Neuronal stem cell (in vitro differentiated cells): Measurements from ENCODE around the gene PRR14.

ENCODE experiments used
- DNase-seq: peaks from one replicate; pipeline ENCODE4 v3.0.0-alpha.2; 2013; ENCODE audit warnings: low spot score
- H2AFZ ChIP-seq: one replicate; pipeline ENCODE4 v1.6.1; 2013; ENCODE audit warnings: mild to moderate bottlenecking, low read length, inconsistent platforms
- H2AK5ac ChIP-seq: 2 replicates; pipeline ENCODE4 v1.6.1; 2013; ENCODE audit warnings: low read depth, mild to moderate bottlenecking, inconsistent platforms, low read length, moderate library complexity, mixed read lengths
- H2BK120ac ChIP-seq: 2 replicates; pipeline ENCODE4 v1.6.1; 2013; ENCODE audit warnings: low read depth, mild to moderate bottlenecking, inconsistent platforms, low read length, moderate library complexity, mixed read lengths
- H2BK12ac ChIP-seq: one replicate; pipeline ENCODE4 v1.6.1; 2013; ENCODE audit warnings: low read length, inconsistent platforms
- H2BK15ac ChIP-seq: 2 replicates; pipeline ENCODE4 v1.6.1; 2013; ENCODE audit warnings: mild to moderate bottlenecking, low read length, inconsistent platforms, mixed read lengths
- H2BK5ac ChIP-seq: one replicate; pipeline ENCODE4 v1.6.1; 2013; ENCODE audit warnings: inconsistent platforms, mild to moderate bottlenecking, low read length, moderate library complexity
- H3K14ac ChIP-seq: one replicate; pipeline ENCODE4 v1.6.1; 2013; ENCODE audit warnings: low read length, inconsistent platforms
- H3K18ac ChIP-seq: 2 replicates; pipeline ENCODE4 v1.6.1; 2013; ENCODE audit warnings: low read length, inconsistent platforms
- H3K23ac ChIP-seq: 2 replicates; pipeline ENCODE4 v1.6.1; 2013; ENCODE audit warnings: low read depth, mild to moderate bottlenecking, mixed read lengths, low read length, inconsistent platforms; ENCODE audit not compliant: poor library complexity
- H3K27ac ChIP-seq: replicated peaks from 3 replicates; pipeline ENCODE4 v1.5.1; 2013; ENCODE audit warnings: low read length, inconsistent platforms
- H3K27me3 ChIP-seq, 3 experiments: 2 replicates each; pipeline ENCODE4 v1.6.1; 2013; ENCODE audit warnings: low read length in 3 of 3, mild to moderate bottlenecking in 2 of 3, inconsistent platforms in 1 of 3, low read depth in 1 of 3, mixed read lengths in 1 of 3, moderate library complexity in 1 of 3; ENCODE audit not compliant: control insufficient read depth in 3 of 3, insufficient read depth in 3 of 3
- H3K36me3 ChIP-seq, 2 donors: replicated peaks in 1 of 2; 2 replicates each; pipeline ENCODE4 v1.6.1; 2013; ENCODE audit warnings: low read length in 2 of 2; ENCODE audit not compliant: control insufficient read depth in 2 of 2, insufficient read depth in 2 of 2
- H3K4ac ChIP-seq: 2 replicates; pipeline ENCODE4 v1.6.1; 2013; ENCODE audit warnings: inconsistent platforms, mild to moderate bottlenecking, low read length, moderate library complexity
- H3K4me1 ChIP-seq, 2 donors: 1 replicate in 1 of 2; 2 replicates in 1 of 2; pipeline ENCODE4 v1.6.1; 2013; ENCODE audit warnings: low read length in 2 of 2, low read depth in 1 of 2; ENCODE audit not compliant: control insufficient read depth in 2 of 2, insufficient read depth in 1 of 2
- H3K4me2 ChIP-seq: one replicate; pipeline ENCODE4 v1.6.1; 2013; ENCODE audit warnings: mild to moderate bottlenecking, low read length, inconsistent platforms; ENCODE audit not compliant: insufficient read depth, poor library complexity, severe bottlenecking
- H3K4me3 ChIP-seq, 2 donors: 2 replicates each; pipeline ENCODE4 v1.5.1; 2013; ENCODE audit warnings: low read length in 2 of 2, mild to moderate bottlenecking in 2 of 2, inconsistent platforms in 1 of 2, moderate library complexity in 1 of 2
- H3K79me1 ChIP-seq: one replicate; pipeline ENCODE4 v1.6.1; 2013; ENCODE audit warnings: low read depth, mild to moderate bottlenecking, inconsistent platforms, low read length, moderate library complexity
- H3K9ac ChIP-seq: one replicate; pipeline ENCODE4 v1.6.1; 2013; ENCODE audit warnings: mild to moderate bottlenecking, low read depth, low read length, inconsistent platforms; ENCODE audit not compliant: poor library complexity
- H3K9me3 ChIP-seq, 2 donors: replicated peaks in 1 of 2; 2 replicates each; pipeline versions ENCODE3 to v1.6.1; 2013; ENCODE audit warnings: low read length in 2 of 2, mild to moderate bottlenecking in 2 of 2, inconsistent platforms in 1 of 2, low read depth in 1 of 2, mixed read lengths in 1 of 2, moderate library complexity in 1 of 2; ENCODE audit not compliant: control insufficient read depth in 2 of 2, insufficient read depth in 1 of 2
- H4K8ac ChIP-seq: one replicate; pipeline ENCODE4 v1.6.1; 2013; ENCODE audit warnings: low read depth, mild to moderate bottlenecking, inconsistent platforms, low read length, moderate library complexity
- H4K91ac ChIP-seq: one replicate; pipeline ENCODE4 v1.6.1; 2013; ENCODE audit warnings: low read length, low read depth, mild to moderate bottlenecking, inconsistent platforms; ENCODE audit not compliant: poor library complexity
- WGBS, 2 donors: extraction: QIAGEN DNeasy Blood & Tissue Kit; methylation state at CpG; one replicate each; pipeline ENCODE4 v1.1.7; 2013; ENCODE audit warnings: missing lambda C conversion rate in 2 of 2, mixed read lengths in 1 of 2; ENCODE audit not compliant: insufficient read length in 2 of 2, insufficient replicate concordance in 1 of 2; ENCODE audit errors: extremely low coverage in 2 of 2; 5-methylcytosine and 5-hydroxymethylcytosine counted together

The PRR14 gene

GRCh38 chr16:30649725-30650368, 913 bp upstream of the PRR14 start:
- peak overlapping the region; percentile 23 for H3K18ac ChIP-seq
- peak overlapping the region; percentile 98 for H2AK5ac ChIP-seq
- peaks cover 8 to 25% of the 10 kb centered on the region in 2 donors for H3K36me3 ChIP-seq
- no peak overlapping the region for H3K9ac ChIP-seq
- no peak overlapping the region for H2BK12ac ChIP-seq
- peaks cover 5% of the 10 kb centered on the region in 2 donors for H3K4me1 ChIP-seq
- WGBS, 2 donors = no CpG with 5 or more reads among the region's 22 CpGs
- H3K23ac ChIP-seq = no peak overlapping the region
- H3K4me3 ChIP-seq = no peak overlapping the region
- H4K91ac ChIP-seq = no peak overlapping the region
- peaks cover 0 to 2% (median 0%) of the 10 kb centered on the region in 3 experiments for H3K27me3 ChIP-seq
- peak overlapping the region; percentile 27 for H3K27ac ChIP-seq
- H3K79me1 ChIP-seq = peaks cover 5% of the 10 kb centered on the region
- no peak for DNase-seq
- H2BK15ac ChIP-seq = peak overlapping the region; percentile 96
- peak overlapping the region; percentile 88 for H2AFZ ChIP-seq
- H3K4me2 ChIP-seq = peak overlapping the region; percentile 26
- H3K9me3 ChIP-seq = no peaks in the 10 kb centered on the region
- H3K14ac ChIP-seq = no peak overlapping the region
- H2BK5ac ChIP-seq = no peak overlapping the region
- H3K4ac ChIP-seq = peak overlapping the region; percentile 54
- H4K8ac ChIP-seq = peak overlapping the region; percentile 53
- no peak overlapping the region for H2BK120ac ChIP-seq

DNA sequence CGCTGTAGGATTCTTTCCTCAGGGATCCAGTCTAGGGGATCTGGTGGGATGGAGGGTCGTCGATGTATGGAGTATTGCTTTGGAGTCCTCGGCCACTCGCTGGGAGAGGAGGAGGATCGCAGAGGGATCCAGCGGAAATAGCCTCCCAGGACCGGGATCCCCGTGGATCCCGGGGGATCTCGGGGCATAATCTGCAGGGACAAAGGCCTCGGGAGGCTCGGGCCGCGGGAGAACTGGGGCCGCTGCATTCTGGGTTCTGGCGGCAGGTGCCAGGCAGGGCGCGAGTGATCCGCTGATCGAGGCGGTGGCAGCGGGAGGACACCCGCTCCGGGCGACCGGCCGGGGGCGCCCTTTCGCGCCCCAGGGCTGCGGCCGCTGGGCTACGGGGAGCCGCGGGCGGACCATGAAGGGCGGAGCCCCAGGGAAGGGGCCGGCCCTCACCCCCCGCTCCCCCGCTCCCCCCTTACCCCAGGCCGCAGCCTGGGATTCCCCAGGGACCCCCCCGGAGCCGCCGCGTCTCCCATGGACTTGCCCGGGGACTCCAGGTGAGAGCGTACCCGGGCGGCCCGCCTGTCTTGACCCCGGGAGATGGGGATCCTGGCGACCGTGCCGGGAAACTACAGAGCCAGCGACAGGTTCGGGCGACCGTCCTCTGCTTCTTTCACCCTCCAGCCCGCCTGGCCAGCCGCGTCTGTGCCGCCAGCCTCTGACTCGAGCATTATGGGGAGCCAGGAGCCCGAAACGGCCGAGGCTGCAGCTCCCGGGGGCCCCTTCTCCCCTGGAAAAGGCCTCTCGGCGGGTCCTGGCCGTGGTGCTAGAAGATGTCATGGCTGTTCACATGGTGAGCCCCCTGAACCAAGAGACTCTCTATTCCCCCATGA, 604 bp downstream of the PRR14 start:
- Histone ChIP-seq H3K9ac (peak overlapping the region; percentile 70), H3K9me3 (no peaks in the 10 kb centered on the region), H3K4me3 (peak overlapping the region; percentile 88 to 90), H2BK12ac (no peak overlapping the region), H3K4me2 (peak overlapping the region; percentile 83), H4K8ac (no peak overlapping the region), H4K91ac (no peak overlapping the region), H3K36me3 (peaks cover 19 to 40% of the 10 kb centered on the region in 2 donors), H3K27ac (peak overlapping the region; percentile 74), H2BK5ac (peak overlapping the region; percentile 66), H2BK120ac (no peak overlapping the region), H3K18ac (peak overlapping the region; percentile 95), H2AFZ (peak overlapping the region; percentile 94), H3K14ac (peak overlapping the region; percentile 90), H3K79me1 (peaks cover 5% of the 10 kb centered on the region), H3K4me1 (peaks cover 5% of the 10 kb centered on the region in 2 donors), H3K4ac (peak overlapping the region; percentile 76), H3K27me3 (peaks cover 0 to 2% (median 0%) of the 10 kb centered on the region in 3 experiments), H3K23ac (no peak overlapping the region), H2AK5ac (peak overlapping the region; percentile 67), H2BK15ac (no peak overlapping the region)
- DNase-seq = no peak
- no CpG with 5 or more reads among the region's 71 CpGs for WGBS, 2 donors

DNA sequence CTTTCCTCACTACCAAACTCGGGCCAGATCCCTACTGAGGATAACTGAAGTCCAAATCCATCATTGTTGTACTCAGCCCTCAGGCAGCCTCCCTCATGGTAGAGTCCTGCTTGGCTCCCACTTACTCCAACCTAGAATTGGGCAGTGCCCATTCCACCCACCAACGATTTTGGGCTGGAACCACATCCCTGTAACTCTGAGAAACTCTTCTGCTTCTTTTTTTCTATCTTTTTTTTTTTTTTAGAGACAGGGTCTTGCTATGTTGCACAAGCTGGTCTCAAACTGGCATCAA, 1.2 kb downstream of the PRR14 start:
- no peak overlapping the region for H4K91ac ChIP-seq
- H3K23ac ChIP-seq = no peak overlapping the region
- H3K36me3 ChIP-seq = peaks cover 19 to 46% of the 10 kb centered on the region in 2 donors
- DNase-seq = no peak
- H3K79me1 ChIP-seq = peaks cover 5% of the 10 kb centered on the region
- H4K8ac ChIP-seq = no peak overlapping the region
- H2AK5ac ChIP-seq = peak overlapping the region; percentile 46
- H3K27ac ChIP-seq = peak overlapping the region; percentile 16
- H2BK12ac ChIP-seq = no peak overlapping the region
- H2BK15ac ChIP-seq = no peak overlapping the region
- WGBS, 2 donors = no CpG with 5 or more reads among the region's 2 CpGs
- H2BK5ac ChIP-seq = peak overlapping the region; percentile 66
- peak overlapping the region; percentile 93 for H3K18ac ChIP-seq
- peak overlapping the region; percentile 83 for H3K4me2 ChIP-seq
- no peak overlapping the region for H2BK120ac ChIP-seq
- no peak overlapping the region for H3K9ac ChIP-seq
- peak overlapping the region; percentile 88 to 90 for H3K4me3 ChIP-seq
- peak overlapping the region; percentile 94 for H2AFZ ChIP-seq
- peak overlapping the region; percentile 76 for H3K4ac ChIP-seq
- H3K9me3 ChIP-seq = no peaks in the 10 kb centered on the region
- peak overlapping the region; percentile 38 for H3K14ac ChIP-seq
- peaks cover 0 to 2% (median 0%) of the 10 kb centered on the region in 3 experiments for H3K27me3 ChIP-seq
- peaks cover 5 to 8% of the 10 kb centered on the region in 2 donors for H3K4me1 ChIP-seq

- Histone ChIP-seq H3K4me2 (no peak overlapping the region), H3K23ac (no peak overlapping the region), H2BK15ac (no peak overlapping the region), H2AK5ac (peak overlapping the region; percentile 49), H3K4ac (no peak overlapping the region), H3K79me1 (peaks cover 5% of the 10 kb centered on the region), H2BK12ac (no peak overlapping the region), H4K91ac (peak overlapping the region; percentile 99), H3K9ac (no peak overlapping the region), H3K27ac (no peak overlapping the region), H2AFZ (no peak overlapping the region), H3K36me3 (peaks cover 19 to 47% of the 10 kb centered on the region in 2 donors), H3K27me3 (no peaks in the 10 kb centered on the region), H4K8ac (no peak overlapping the region), H3K4me1 (peaks cover 6 to 13% of the 10 kb centered on the region in 2 donors), H3K18ac (no peak overlapping the region), H2BK120ac (no peak overlapping the region), H3K4me3 (no peak overlapping the region), H3K9me3 (no peaks in the 10 kb centered on the region), H3K14ac (no peak overlapping the region), H2BK5ac (peak overlapping the region; percentile 58)
- DNase-seq = no peak
- WGBS, 2 donors = no CpG with 5 or more reads among the region's 18 CpGs
These were observed 2.0 kb downstream of the PRR14 start for GRCh38 chr16:30652718-30653117.
